Measurements from ENCODE around the gene AFG3L2. TPM values are rescaled to one million over a fixed set of nuclear protein-coding genes. Genes with fewer than 3 reads are reported as not detected.

The AFG3L2 gene
- total RNA-seq, 1 donor from 2014 or later: 46.7 TPM

- Histone ChIP-seq H3K79me2 (ENCODE audit: insufficient read depth, low read length) (no peaks in the 10 kb centered on the region), H3K9me3 (ENCODE audit: insufficient read depth, low read depth, low read length) (no peaks in the 10 kb centered on the region), H3K27me3 (ENCODE audit: insufficient read depth, low read length) (no peaks in the 10 kb centered on the region), H2AFZ (ENCODE audit: low read depth, low read length) (no peak overlapping the region), H3K27ac (ENCODE audit: low read depth, low read length) (no peak overlapping the region), H4K20me1 (ENCODE audit: insufficient read depth, low read length) (no peaks in the 10 kb centered on the region), H3K36me3 (ENCODE audit: insufficient read depth, low read length) (no peaks in the 10 kb centered on the region), H3K4me2 (ENCODE audit: low read length) (no peak overlapping the region), H3K4me3 (ENCODE audit: insufficient read depth, low read depth, low read length) (no peak overlapping the region), H3K4me1 (ENCODE audit: insufficient read depth, low read length) (no peaks in the 10 kb centered on the region), H3K9ac (ENCODE audit: low read length) (no peak overlapping the region)
- TF ChIP-seq CTCF (IDR thresholded peaks at IDR 0.05; ENCODE audit: insufficient read depth, low read depth, low read length) (peak; percentile 30), EZH2 (IDR thresholded peaks at IDR 0.05; ENCODE audit: insufficient read depth, low read length) (no peak)
- H3K36me3 Mint-ChIP-seq (ENCODE audit: low read depth, unreplicated experiment): no peaks in the 10 kb centered on the region
- H3K27me3 Mint-ChIP-seq (ENCODE audit: low read depth, unreplicated experiment): peaks cover 9% of the 10 kb centered on the region
- no peak for DNase-seq (ENCODE audit: low read depth)
- no peak overlapping the region for H3K4me3 Mint-ChIP-seq (ENCODE audit: unreplicated experiment)
- no peaks in the 10 kb centered on the region for H3K9me3 Mint-ChIP-seq (ENCODE audit: unreplicated experiment)
- H3K27ac Mint-ChIP-seq (ENCODE audit: unreplicated experiment): no peak overlapping the region
- no peak for FAIRE-seq
- no peaks in the 10 kb centered on the region for H3K4me1 Mint-ChIP-seq (ENCODE audit: low read depth, unreplicated experiment)
Observed at GRCh38 chr18:12394428-12394827, 17.4 kb upstream of the AFG3L2 start.

GRCh38 chr18:12393998-12394397, 17.0 kb upstream of the AFG3L2 start:
- Histone ChIP-seq H3K79me2 (ENCODE audit: insufficient read depth, low read length) (no peaks in the 10 kb centered on the region), H3K9me3 (ENCODE audit: insufficient read depth, low read depth, low read length) (no peaks in the 10 kb centered on the region), H3K4me3 (ENCODE audit: insufficient read depth, low read depth, low read length) (no peak overlapping the region), H3K4me2 (ENCODE audit: low read length) (no peak overlapping the region), H3K4me1 (ENCODE audit: insufficient read depth, low read length) (no peaks in the 10 kb centered on the region), H3K9ac (ENCODE audit: low read length) (no peak overlapping the region), H2AFZ (ENCODE audit: low read depth, low read length) (no peak overlapping the region), H3K27ac (ENCODE audit: low read depth, low read length) (no peak overlapping the region), H4K20me1 (ENCODE audit: insufficient read depth, low read length) (no peaks in the 10 kb centered on the region), H3K27me3 (ENCODE audit: insufficient read depth, low read length) (no peaks in the 10 kb centered on the region), H3K36me3 (ENCODE audit: insufficient read depth, low read length) (no peaks in the 10 kb centered on the region)
- H3K4me3 Mint-ChIP-seq (ENCODE audit: unreplicated experiment): no peak overlapping the region
- H3K4me1 Mint-ChIP-seq (ENCODE audit: low read depth, unreplicated experiment): no peaks in the 10 kb centered on the region
- DNase-seq (ENCODE audit: low read depth) (no peak), FAIRE-seq (no peak)
- no peaks in the 10 kb centered on the region for H3K9me3 Mint-ChIP-seq (ENCODE audit: unreplicated experiment)
- no peaks in the 10 kb centered on the region for H3K36me3 Mint-ChIP-seq (ENCODE audit: low read depth, unreplicated experiment)
- TF ChIP-seq EZH2 (IDR thresholded peaks at IDR 0.05; ENCODE audit: insufficient read depth, low read length) (no peak), CTCF (IDR thresholded peaks at IDR 0.05; ENCODE audit: insufficient read depth, low read depth, low read length) (no peak)
- H3K27ac Mint-ChIP-seq (ENCODE audit: unreplicated experiment): no peak overlapping the region
- H3K27me3 Mint-ChIP-seq (ENCODE audit: low read depth, unreplicated experiment): peaks cover 9% of the 10 kb centered on the region

- no peak for DNase-seq (ENCODE audit: low read depth)
Observed at GRCh38 chr18:12393510-12393909, 16.5 kb upstream of the AFG3L2 start.

More at GRCh38 chr18:12393510-12393909, 16.5 kb upstream of the AFG3L2 start:
- TF ChIP-seq CTCF (IDR thresholded peaks at IDR 0.05; ENCODE audit: insufficient read depth, low read depth, low read length): no peak
- no peak for TF ChIP-seq EZH2 (IDR thresholded peaks at IDR 0.05; ENCODE audit: insufficient read depth, low read length)
- H3K36me3 ChIP-seq (ENCODE audit: insufficient read depth, low read length): no peaks in the 10 kb centered on the region
- H3K27me3 ChIP-seq (ENCODE audit: insufficient read depth, low read length): no peaks in the 10 kb centered on the region
- no peaks in the 10 kb centered on the region for H3K9me3 Mint-ChIP-seq (ENCODE audit: unreplicated experiment)
- H3K36me3 Mint-ChIP-seq (ENCODE audit: low read depth, unreplicated experiment): no peaks in the 10 kb centered on the region
- H3K4me1 Mint-ChIP-seq (ENCODE audit: low read depth, unreplicated experiment): no peaks in the 10 kb centered on the region
- H3K27ac ChIP-seq (ENCODE audit: low read depth, low read length): no peak overlapping the region
- no peak overlapping the region for H3K9ac ChIP-seq (ENCODE audit: low read length)
- FAIRE-seq: no peak
- H3K9me3 ChIP-seq (ENCODE audit: insufficient read depth, low read depth, low read length): no peaks in the 10 kb centered on the region
- H2AFZ ChIP-seq (ENCODE audit: low read depth, low read length): no peak overlapping the region
- H3K4me3 ChIP-seq (ENCODE audit: insufficient read depth, low read depth, low read length): no peak overlapping the region
- H3K27ac Mint-ChIP-seq (ENCODE audit: unreplicated experiment): no peak overlapping the region
- H3K4me3 Mint-ChIP-seq (ENCODE audit: unreplicated experiment): no peak overlapping the region
- no peaks in the 10 kb centered on the region for H4K20me1 ChIP-seq (ENCODE audit: insufficient read depth, low read length)
- no peaks in the 10 kb centered on the region for H3K79me2 ChIP-seq (ENCODE audit: insufficient read depth, low read length)
- no peaks in the 10 kb centered on the region for H3K4me1 ChIP-seq (ENCODE audit: insufficient read depth, low read length)
- H3K27me3 Mint-ChIP-seq (ENCODE audit: low read depth, unreplicated experiment): peaks cover 9% of the 10 kb centered on the region
- H3K4me2 ChIP-seq (ENCODE audit: low read length): no peak overlapping the region

Measured in astrocyte (in vitro differentiated cells and primary cell).